NOMO-1 (cell line): Measurements from ENCODE around the gene COL6A3.

Source experiments
- DNase-seq, 2 experiments: peaks; one replicate each; lab custom pipeline; 2025; ENCODE audit not compliant: unreplicated experiment in 2 of 2; lab: John Stamatoyannopoulos, UW

The COL6A3 gene

GRCh38 chr2:237351046-237351445, 62.9 kb downstream of the COL6A3 start:
- no peak for DNase-seq

DNA sequence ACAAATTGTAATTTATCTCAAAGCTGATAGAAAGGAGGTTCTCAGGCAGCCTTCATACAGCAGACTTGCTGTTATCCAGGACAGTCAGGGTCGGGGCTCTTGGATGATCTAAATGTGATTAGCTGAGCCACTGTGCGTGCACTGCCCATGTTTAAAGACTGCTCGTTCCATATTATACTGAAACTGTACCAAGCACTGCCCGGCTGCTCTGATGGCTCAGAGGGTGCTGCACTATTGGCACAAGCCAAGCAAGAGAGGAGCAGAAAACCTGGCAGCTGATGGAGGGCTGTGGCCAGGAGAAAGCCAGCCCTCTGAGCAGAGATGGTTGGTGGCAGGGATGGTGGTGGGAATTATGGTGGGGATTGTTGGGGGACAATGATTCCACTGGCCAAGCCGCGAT, 63.4 kb downstream of the COL6A3 start:
- no peak for DNase-seq

GRCh38 chr2:237350070-237350469, 63.9 kb downstream of the COL6A3 start:
- DNase-seq: no peak

DNA sequence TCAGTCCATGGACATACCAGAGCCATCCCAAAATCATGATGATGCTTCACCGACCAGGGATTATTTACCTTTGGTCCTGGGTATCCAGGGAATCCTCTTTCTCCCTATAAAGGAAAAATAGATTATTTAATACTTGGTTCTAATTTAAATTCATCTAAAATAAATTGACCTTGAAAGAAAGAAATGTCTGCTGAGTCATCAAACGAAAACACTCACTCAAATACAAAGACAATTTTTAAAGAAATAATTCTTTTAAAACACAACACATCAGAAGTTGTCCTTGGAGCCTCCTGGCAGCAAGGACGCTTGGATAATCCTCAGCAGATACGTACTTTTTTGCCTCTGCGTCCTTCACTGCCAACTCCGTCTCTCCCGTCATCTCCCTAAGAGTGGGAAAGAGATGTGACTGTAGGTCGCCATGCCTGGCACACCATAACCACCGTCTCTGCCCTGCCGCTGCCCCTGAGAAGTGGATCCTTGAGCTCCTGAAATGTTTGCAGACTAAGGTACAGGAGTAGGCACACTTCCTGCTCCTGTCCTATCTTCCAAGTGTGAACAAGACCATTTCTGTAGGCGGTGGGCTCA, 65.6 kb downstream of the COL6A3 start:
- no peak for DNase-seq

DNA sequence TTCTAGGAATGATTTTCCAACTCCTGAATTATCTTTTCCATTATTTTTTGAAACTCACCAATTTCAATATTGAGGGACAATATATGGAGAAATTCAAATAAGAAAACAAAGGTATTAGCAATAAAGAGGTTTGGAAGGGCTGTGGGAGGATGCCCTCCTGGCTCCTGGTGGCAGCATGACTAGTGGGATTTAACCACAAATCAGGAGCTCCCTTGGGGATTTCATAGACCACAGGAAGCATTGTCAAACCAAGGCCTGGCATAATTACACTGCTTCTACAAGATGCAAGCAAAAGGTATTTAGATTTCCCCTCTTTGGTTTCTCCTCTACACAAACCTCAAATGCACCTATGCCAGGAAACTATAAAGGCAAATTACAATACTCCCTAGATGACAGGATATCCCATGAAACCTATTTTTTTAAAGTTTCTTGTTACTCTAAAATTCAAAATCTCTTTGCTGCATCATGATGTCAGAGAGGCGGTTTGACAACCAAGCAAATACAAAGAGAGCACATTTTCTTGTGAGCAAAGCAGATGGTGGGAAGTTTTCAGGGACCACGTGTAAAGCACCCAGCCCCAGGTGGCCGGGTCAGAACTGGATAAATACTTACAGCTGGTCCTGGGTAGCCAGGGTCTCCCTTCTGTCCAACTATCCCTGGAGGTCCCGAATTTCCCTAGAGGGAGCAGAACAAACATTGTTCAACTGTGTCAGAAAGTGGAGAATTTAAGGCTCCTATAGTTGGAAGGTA, 67.9 kb downstream of the COL6A3 start:
- DNase-seq: no peak

DNA sequence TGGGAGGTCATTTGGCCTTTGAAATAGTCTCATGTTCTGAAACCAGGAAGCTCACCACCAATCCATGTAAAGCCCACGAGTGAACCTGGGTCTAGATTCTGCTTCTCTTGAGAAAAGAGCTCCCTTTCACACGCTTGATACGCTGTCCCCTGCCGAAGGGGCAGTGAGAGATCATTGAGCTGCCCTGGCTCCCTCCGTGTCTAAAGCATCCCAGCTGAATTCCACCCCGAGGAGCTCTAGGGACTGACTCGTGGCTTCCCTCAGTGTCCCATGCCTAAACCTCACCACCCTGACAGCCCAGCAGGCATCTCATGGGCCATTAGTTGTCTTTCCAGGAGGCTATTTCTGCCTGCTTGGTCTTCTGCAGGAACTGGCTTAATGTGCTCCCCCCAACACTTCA, 68.6 kb downstream of the COL6A3 start:
- no peak for DNase-seq

- DNase-seq: no peak
Observed at GRCh38 chr2:237344942-237345341, 69.0 kb downstream of the COL6A3 start.

DNA sequence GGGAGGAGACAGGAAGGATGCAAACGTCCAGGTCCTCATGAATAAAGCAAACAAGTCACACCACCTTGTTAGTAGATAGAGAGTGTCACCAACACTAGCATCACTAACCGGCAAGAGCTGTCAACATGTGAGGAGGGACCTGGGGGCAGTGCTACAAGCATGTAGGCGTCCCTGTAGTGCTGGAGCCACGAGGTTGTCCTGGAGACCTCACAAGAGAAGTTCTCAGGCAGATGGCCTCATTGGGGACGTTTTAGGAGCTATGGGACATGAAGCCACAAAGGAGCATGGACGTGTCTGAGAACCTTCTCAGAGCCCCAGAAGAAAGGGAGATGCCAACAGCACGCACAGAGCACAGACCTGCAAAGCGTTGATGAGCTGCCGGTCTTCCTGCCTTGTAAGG, 70.0 kb downstream of the COL6A3 start:
- no peak for DNase-seq

GRCh38 chr2:237341872-237342271, 72.1 kb downstream of the COL6A3 start:
- DNase-seq: no peak

DNA sequence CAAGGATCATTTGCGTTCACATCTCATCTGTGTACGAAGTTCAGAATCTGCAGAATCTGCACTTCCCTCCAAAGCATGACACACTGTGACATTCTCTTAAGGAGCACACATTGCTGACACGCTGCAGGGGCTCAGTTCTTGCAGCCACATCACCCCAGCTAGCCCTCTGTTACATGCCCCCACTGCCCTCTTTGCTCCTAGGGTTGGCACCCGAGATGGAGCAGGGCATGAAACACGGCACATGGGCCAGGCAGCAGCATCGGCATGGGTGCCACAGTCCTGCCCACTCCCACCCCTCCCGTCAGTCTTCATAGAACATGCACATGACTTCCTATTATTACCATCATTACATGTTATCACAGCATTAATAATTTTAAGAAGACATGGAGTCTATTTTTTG, 76.4 kb downstream of the COL6A3 start:
- no peak for DNase-seq

DNA sequence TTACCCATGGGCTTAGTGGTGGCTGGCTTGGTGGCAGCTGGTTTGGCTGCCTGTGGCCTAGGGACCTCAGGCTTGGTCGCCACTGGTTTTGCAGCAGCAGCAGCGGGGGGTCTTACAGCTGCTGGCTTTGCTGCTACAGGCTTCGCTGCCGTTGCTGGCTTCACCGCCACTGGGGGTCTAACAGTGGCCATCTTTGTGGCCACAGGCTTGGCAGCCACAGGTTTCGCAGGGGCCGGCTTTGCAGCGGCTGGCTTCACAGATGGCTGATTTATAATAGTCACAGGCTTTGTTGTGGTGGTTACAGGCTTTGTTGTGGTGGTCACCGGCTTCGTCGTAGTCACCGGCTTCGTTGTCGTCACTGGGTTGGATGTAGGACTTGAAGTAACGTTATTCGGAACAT, 77.8 kb downstream of the COL6A3 start:
- DNase-seq: no peak

- no peak for DNase-seq
Observed at GRCh38 chr2:237333748-237334147, 80.2 kb downstream of the COL6A3 start.

- no peak for DNase-seq
Observed at GRCh38 chr2:237330541-237330940, 83.4 kb downstream of the COL6A3 start.

DNA sequence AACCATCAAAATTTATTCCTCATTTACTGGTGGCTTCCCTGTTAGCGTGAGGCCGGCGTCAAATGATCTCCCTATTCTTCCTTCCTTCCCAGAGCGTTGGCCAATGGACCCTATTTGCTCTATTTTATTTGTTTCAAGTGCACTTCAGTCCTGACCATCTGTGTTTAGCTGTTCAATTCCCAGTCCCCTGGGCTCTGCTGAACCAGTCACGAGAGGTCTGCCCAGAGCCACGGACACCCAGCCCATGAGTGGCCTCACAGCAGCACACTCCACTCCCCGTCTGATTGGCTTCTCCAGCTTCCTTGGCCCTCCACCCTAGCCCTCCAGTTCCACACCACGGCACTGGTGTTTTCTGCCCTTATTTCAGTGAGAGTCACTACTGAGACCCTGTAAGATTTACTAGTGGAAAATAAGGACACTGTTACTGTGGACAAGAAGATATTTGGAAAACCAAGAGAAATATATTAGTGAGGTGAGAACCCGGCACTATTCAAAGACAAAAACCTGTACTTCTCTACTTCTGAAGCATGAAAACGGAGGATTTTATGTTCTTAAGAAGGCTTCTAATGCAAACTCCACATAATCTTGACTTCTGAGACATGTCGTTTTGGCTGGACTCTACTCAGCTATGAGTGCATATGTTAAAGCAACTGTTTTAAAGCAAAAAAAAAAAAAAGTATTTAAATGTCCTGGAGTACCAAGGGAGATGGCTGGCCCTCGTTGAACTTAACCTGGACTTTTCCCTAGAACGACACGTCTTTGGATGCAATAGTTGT, 86.6 kb downstream of the COL6A3 start:
- DNase-seq: no peak

DNA sequence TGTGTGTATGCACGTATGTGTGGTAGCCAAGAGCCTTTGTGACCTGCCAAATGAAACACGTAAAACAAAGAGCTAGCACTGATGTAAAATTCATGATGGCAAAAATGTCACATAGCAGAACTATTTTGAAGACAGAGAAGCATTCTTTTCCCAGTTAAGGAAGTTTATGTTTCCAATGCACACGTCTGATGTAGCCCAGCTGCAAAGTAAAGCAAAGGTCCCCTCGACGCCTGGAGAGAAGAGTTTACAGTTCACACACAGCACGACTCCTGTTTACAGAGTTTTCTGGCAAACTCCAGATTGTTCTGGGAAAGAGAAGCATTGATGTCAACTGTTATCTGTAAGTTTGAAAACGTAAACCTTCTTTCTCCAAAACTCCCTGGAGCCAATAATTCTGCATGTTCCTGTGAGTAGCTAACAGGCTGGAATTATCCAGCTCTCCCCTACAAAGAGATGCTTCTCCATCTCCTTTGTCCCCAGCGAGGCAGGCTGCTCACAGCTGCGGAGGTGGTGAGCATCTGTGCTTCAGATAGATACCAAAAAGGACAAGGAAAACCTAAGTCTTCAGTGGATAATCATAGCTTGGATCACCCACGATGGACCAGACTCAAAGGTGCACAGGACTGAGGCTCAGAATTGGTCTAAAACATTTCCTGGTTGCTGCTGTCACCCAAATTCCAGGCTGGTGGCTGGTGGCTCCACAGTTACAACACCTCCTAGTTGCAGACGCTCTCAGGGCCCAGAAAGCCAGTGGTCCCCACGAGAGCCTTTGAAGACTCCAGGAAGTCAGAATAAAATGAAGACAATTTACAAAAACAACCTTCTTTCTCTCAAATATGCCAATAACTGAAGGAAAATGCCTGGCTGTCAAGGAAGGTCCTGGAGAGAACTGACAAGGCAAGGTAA, 87.4 kb downstream of the COL6A3 start:
- no peak for DNase-seq

- DNase-seq: no peak
Observed at GRCh38 chr2:237324837-237325236, 89.1 kb downstream of the COL6A3 start.

DNA sequence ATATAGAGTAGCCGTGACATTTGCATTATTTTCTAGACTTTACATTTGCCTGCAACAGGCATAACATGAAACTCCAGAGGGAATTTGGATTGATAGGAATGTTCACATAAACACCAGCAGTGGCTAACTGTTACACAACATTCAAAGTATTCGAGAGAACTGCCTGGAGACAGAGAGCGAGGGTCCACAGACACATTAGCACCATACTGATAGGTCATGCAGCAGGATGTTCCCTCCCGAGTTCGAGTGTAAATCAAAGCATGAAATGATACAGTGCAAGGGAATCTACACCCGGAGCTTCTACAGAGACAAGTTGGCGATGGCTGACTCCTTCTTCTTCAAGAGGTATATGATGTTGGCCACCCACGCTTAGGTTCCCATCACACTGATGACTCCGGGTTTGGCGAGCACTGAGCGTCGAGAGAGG, 89.5 kb downstream of the COL6A3 start:
- no peak for DNase-seq

DNA sequence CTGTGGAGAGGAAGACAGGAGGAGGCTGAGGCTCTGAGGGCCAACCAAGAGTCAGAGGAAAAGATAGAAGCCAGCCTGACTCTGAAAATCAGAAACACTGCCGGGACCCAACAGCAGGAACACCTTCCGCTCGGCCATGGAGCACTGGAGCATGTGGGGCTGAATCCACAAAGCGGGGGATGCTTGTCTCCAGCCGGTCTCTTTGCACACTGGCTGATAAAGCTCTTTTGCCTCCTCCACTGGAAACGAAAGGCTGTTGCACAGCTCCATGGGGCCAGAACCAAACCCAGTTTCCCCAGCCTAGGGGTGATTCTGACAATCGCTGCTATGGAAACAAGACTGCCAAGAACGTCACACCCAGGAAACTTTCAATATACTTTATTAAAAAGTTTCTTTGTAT, 90.3 kb downstream of the COL6A3 start:
- no peak for DNase-seq

DNA sequence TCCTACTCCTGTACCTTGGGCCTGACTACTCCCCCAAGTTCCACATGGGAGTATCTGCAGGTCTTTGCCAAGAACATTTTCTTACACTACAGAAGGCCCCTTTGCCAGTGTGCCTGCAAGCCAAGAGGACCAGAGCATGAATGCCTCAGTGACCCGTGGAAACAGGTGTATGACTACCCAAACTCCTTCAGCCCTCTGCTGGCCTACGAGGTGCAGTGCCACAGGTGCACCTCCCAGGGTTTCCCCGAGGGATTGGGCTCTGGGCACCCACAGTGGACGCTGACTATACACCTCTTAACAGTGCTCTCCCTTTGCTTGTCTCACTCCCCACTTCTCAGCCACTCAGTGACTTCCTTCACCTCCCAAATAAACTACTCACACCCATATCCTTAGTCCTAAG, 91.4 kb downstream of the COL6A3 start:
- DNase-seq: no peak

GRCh38 chr2:237321746-237322145, 92.2 kb downstream of the COL6A3 start:
- DNase-seq: no peak
